ENCODE data around the gene KCNMB2. TPM values are rescaled to one million over a fixed set of nuclear protein-coding genes. Genes with fewer than 3 reads are reported as not detected.

KCNMB2 gene
- total RNA-seq, 4 donors from 2014 or later: not detected

- intact Hi-C loops (cut with DNase I; ENCODE audit: low total_unique reads): no loop called here
- TF ChIP-seq POLR2A (IDR thresholded peaks at IDR 0.05): no peak
- TF ChIP-seq, protein P1, sequence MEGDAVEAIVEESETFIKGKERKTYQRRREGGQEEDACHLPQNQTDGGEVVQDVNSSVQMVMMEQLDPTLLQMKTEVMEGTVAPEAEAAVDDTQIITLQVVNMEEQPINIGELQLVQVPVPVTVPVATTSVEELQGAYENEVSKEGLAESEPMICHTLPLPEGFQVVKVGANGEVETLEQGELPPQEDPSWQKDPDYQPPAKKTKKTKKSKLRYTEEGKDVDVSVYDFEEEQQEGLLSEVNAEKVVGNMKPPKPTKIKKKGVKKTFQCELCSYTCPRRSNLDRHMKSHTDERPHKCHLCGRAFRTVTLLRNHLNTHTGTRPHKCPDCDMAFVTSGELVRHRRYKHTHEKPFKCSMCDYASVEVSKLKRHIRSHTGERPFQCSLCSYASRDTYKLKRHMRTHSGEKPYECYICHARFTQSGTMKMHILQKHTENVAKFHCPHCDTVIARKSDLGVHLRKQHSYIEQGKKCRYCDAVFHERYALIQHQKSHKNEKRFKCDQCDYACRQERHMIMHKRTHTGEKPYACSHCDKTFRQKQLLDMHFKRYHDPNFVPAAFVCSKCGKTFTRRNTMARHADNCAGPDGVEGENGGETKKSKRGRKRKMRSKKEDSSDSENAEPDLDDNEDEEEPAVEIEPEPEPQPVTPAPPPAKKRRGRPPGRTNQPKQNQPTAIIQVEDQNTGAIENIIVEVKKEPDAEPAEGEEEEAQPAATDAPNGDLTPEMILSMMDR (IDR thresholded peaks at IDR 0.05 in 4 of 5, conservative IDR thresholded peaks at IDR 0.05 in 1 of 5): no peak
- DNase-seq: no peak
- Histone ChIP-seq H3K27ac (no peak overlapping the region), H3K36me3 (no peaks in the 10 kb centered on the region), H3K27me3 (no peaks in the 10 kb centered on the region), H3K4me3 (no peak overlapping the region), H3K9me3 (no peaks in the 10 kb centered on the region), H3K4me1 (no peaks in the 10 kb centered on the region)
- in situ Hi-C loops (cut with MboI; ENCODE audit: low sequenced_read_pairs in 4 of 4): no loop called here
- ATAC-seq: no peak
Measured at GRCh38 chr3:178676077-178676476, 139.8 kb downstream of the KCNMB2 start.

DNA sequence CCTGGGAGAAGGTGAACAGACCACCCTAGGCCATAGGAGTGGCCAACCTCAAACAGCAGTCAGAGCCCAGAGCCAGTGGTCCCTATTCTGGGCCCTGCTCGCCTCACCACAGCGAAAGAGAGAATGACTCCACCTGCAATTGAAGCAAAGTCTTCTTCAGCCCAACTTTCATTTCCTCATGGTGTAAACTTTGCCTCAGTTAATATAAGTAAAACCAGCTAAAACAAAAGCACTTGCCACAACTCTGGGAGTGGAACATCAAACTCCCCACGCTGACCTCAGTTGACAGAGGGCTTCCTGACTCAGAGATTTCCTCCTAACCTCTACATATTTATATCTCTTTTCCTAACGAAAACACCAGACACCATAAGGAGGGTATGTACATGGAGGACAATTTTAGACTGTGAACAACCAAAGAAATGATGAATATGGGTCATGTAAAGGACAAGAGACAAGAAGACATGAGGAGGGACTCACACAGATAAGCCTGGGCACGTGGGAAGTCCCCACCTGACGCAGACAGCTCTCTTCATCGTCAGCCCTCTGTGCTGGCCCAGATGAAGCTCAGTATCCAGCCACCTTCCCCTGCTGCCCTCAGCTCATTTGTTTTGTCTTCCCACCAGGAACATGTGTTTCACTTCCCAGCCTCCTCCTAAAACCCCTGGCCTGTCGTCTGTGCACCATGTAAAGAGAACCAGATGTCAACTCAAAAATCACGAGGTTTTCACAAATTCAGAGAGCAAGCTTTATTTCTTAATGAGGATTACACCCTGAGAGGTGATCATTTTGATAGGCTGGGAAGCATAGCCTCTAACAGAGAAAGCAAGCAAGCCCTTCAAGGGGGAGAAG, 140.9 kb downstream of the KCNMB2 start:
- intact Hi-C loops (cut with DNase I; ENCODE audit: low total_unique reads): no loop called here

GRCh38 chr3:178677961-178678360, 141.7 kb downstream of the KCNMB2 start:
- ATAC-seq: no peak
- Histone ChIP-seq H3K27me3 (no peaks in the 10 kb centered on the region), H3K4me3 (no peak overlapping the region), H3K36me3 (no peaks in the 10 kb centered on the region), H3K27ac (no peak overlapping the region), H3K9me3 (no peaks in the 10 kb centered on the region), H3K4me1 (no peaks in the 10 kb centered on the region)
- intact Hi-C loops (cut with DNase I; ENCODE audit: low total_unique reads) (no loop called here), in situ Hi-C loops (cut with MboI; ENCODE audit: low sequenced_read_pairs in 4 of 4) (no loop called here)
- DNase-seq: no peak
- no peak for TF ChIP-seq POLR2A (IDR thresholded peaks at IDR 0.05)
- TF ChIP-seq, protein P1 (IDR thresholded peaks at IDR 0.05 in 4 of 5, conservative IDR thresholded peaks at IDR 0.05 in 1 of 5): no peak

More for the DNA sequence above, 140.9 kb downstream of the KCNMB2 start:
- H3K9me3 ChIP-seq: no peaks in the 10 kb centered on the region
- H3K4me1 ChIP-seq: no peaks in the 10 kb centered on the region
- no peaks in the 10 kb centered on the region for H3K27me3 ChIP-seq
- ATAC-seq (no peak), DNase-seq (no peak)
- no peak for TF ChIP-seq POLR2A (IDR thresholded peaks at IDR 0.05)
- TF ChIP-seq, protein P1 (IDR thresholded peaks at IDR 0.05 in 4 of 5, conservative IDR thresholded peaks at IDR 0.05 in 1 of 5): no peak
- in situ Hi-C loops (cut with MboI; ENCODE audit: low sequenced_read_pairs in 4 of 4): no loop called here
- no peak overlapping the region for H3K27ac ChIP-seq
- no peak overlapping the region for H3K4me3 ChIP-seq
- H3K36me3 ChIP-seq: no peaks in the 10 kb centered on the region

DNA sequence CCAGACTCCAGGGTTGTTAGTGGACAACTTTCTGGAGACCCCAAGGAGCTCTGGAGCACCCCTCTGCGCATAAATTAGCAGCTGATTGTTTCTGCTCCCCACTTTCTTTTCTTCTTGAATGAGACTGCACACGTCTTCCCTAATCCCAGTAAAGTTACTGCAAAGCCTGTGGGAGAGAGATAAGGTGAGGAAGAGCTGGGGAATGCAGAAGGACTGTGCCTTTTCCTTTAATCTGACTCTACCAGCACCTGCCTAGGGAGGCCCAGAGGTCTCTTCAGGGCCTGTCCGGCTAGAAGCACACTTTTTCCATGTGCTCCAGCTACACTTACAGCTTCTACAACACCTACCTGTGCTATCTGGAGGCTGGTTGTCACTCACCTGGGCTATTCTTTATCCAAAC, 143.8 kb downstream of the KCNMB2 start:
- Histone ChIP-seq H3K4me3 (no peak overlapping the region), H3K9me3 (no peaks in the 10 kb centered on the region), H3K27me3 (no peaks in the 10 kb centered on the region), H3K4me1 (no peaks in the 10 kb centered on the region), H3K27ac (no peak overlapping the region), H3K36me3 (no peaks in the 10 kb centered on the region)
- in situ Hi-C loops (cut with MboI; ENCODE audit: low sequenced_read_pairs in 4 of 4) (no loop called here), intact Hi-C loops (cut with DNase I; ENCODE audit: low total_unique reads) (no loop called here)
- DNase-seq (no peak), ATAC-seq (no peak)
- TF ChIP-seq POLR2A (IDR thresholded peaks at IDR 0.05): no peak
- TF ChIP-seq, protein P1 (IDR thresholded peaks at IDR 0.05 in 4 of 5, conservative IDR thresholded peaks at IDR 0.05 in 1 of 5): no peak

Data from gastrocnemius medialis (tissue), 4 donors.